HG03457 (cell line): ENCODE data around the gene KMT2C.
"Not testable (repeated sequence)": the region's sequence is repeated elsewhere in the genome, so short reads cannot be mapped to it uniquely, and the experiment has no call there.

Source experiments
- ATAC-seq: cut with Tn5 transposase; IDR thresholded peaks from one replicate; pipeline ENCODE4 v1.9.1; 2021; ENCODE audit warnings: moderate number of reproducible peaks; ENCODE audit not compliant: unreplicated experiment

Gene KMT2C

GRCh38 chr7:152435384-152436110 is at the start of gene KMT2C:
Gene KMT2C, minus strand, starts transcription at chr7:152436003. Its CDS starts 217 bp downstream, at chr7:152435786.
- ATAC-seq, result no peak

- no peak for ATAC-seq
Observed at GRCh38 chr7:152481082-152481481, 45.3 kb upstream of the KMT2C start.

- ATAC-seq, result no peak
Observed at GRCh38 chr7:152480664-152481063, 44.9 kb upstream of the KMT2C start.

- ATAC-seq, result no peak
Observed at GRCh38 chr7:152479595-152479994, 43.8 kb upstream of the KMT2C start.

GRCh38 chr7:152478140-152478539 is 42.3 kb upstream of the KMT2C start:
- ATAC-seq, result no peak

GRCh38 chr7:152477079-152477478 is 41.3 kb upstream of the KMT2C start:
- no peak for ATAC-seq

- ATAC-seq, result no peak
Observed at GRCh38 chr7:152476551-152476950, 40.7 kb upstream of the KMT2C start.

- ATAC-seq, result not testable (repeated sequence)
Observed at GRCh38 chr7:152471023-152471620, 35.3 kb upstream of the KMT2C start.

- not testable (repeated sequence) for ATAC-seq
Observed at GRCh38 chr7:152470251-152471022, 34.6 kb upstream of the KMT2C start.

GRCh38 chr7:152469576-152469975 is 33.8 kb upstream of the KMT2C start:
- ATAC-seq, result not testable (repeated sequence)

GRCh38 chr7:152467225-152467624 is 31.4 kb upstream of the KMT2C start:
- no peak for ATAC-seq

GRCh38 chr7:152465119-152465387 is 29.2 kb upstream of the KMT2C start:
- no peak for ATAC-seq

- peak; percentile 37 for ATAC-seq
Observed at GRCh38 chr7:152464312-152465118, 28.7 kb upstream of the KMT2C start.

GRCh38 chr7:152463709-152464311 is 28.0 kb upstream of the KMT2C start:
- peak; percentile 91 for ATAC-seq

- ATAC-seq, result peak; percentile 9
Observed at GRCh38 chr7:152462995-152463708, 27.3 kb upstream of the KMT2C start.

GRCh38 chr7:152459724-152460251 is 24.0 kb upstream of the KMT2C start:
- ATAC-seq, result no peak

GRCh38 chr7:152451356-152451755 is 15.6 kb upstream of the KMT2C start:
- no peak for ATAC-seq

GRCh38 chr7:152445386-152446008 is 9.7 kb upstream of the KMT2C start:
- ATAC-seq, result not testable (repeated sequence)

GRCh38 chr7:152443586-152443985 is 7.8 kb upstream of the KMT2C start:
- ATAC-seq, result no peak
